ENCODE results near the gene CFAP45. TPM values are rescaled to one million over a fixed set of nuclear protein-coding genes. Genes with fewer than 3 reads are reported as not detected.

CFAP45 gene
- total and polyA plus RNA-seq, 2 of the 8 experiments (the other 6 are each of a cell fraction or from before 2014, with no cell fraction given) = 0.05 TPM; not detected in 1

DNA sequence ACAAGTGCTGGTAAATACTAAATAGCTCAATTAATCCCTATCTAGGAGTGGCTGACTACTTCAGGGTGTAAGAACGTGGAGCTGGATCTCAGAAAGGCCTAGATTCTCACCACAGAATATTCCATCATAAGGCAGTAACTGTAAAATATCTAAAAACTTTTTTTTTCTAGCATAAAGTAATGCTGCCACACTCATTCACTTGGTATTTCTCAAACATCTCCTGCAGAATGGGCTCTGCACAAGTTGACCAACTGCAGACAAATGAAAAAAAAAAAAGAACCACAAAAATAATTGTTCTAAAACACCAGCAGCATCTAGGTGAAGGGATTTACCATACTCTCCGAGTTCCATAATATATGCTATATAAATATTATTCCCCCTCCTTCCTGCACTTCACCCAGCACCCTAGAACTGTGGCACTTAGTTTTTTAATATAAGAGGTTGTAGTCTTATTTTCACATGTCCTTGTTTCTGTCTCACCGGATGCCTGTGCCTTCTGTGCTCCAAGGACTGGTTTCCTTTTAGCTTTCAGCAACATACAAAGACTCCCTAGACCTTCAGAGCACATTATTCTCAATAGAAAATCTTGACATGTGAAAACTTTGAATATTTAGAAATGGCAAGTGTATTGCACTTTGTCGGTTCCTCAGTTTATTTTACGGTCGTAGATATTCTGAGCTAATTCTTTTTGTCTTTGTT, 46.4 kb downstream of the CFAP45 start:
- Histone ChIP-seq H3K36me3 (ENCODE audit: control insufficient read depth in 2 of 4, insufficient read depth in 4 of 4, low read length in 3 of 4) (no peaks in the 10 kb centered on the region), H3K9me3 (ENCODE audit: insufficient read depth in 2 of 2, low read depth in 1 of 2, low read length in 1 of 2) (no peaks in the 10 kb centered on the region; a peak in 1 of 4 replicates), H3K56ac (replicated peaks; ENCODE audit: insufficient read length, low read depth, low read length) (no peak overlapping the region), H4K20me1 (replicated peaks in 1 of 2; ENCODE audit: control insufficient read depth in 1 of 2, insufficient read depth in 2 of 2, low read length in 2 of 2) (no peaks in the 10 kb centered on the region), H3K4ac (replicated peaks; ENCODE audit: insufficient read length, low read depth, low read length) (no peak overlapping the region), H3K18ac (ENCODE audit: extremely low read depth, low read length) (no peak overlapping the region), H3K79me2 (ENCODE audit: control insufficient read depth in 1 of 2, insufficient read depth in 2 of 2, low read length in 2 of 2) (no peaks in the 10 kb centered on the region), H2BK15ac (ENCODE audit: low read length) (no peak overlapping the region), H3K14ac (ENCODE audit: insufficient read length) (no peak overlapping the region), H2AFZ (ENCODE audit: low read length) (no peak overlapping the region), H3K4me1 (replicated peaks in 1 of 4; ENCODE audit: control insufficient read depth in 3 of 4, insufficient read depth in 4 of 4, low read length in 3 of 4) (no peaks in the 10 kb centered on the region), H4K8ac (ENCODE audit: extremely low read depth, insufficient read depth, low read length) (no peak overlapping the region), H3K23ac (ENCODE audit: insufficient read length) (no peak overlapping the region), H3K23me2 (ENCODE audit: low read depth, low read length) (peaks cover 10% of the 10 kb centered on the region; the same call in 1 of the 2 replicates), H3K9ac (replicated peaks in 1 of 4; ENCODE audit: extremely low read depth in 1 of 4, low read depth in 3 of 4, low read length in 3 of 4) (no peak overlapping the region), H2BK120ac (replicated peaks; ENCODE audit: low read depth, low read length) (no peak overlapping the region), H3K27me3 (replicated peaks in 1 of 4; ENCODE audit: control insufficient read depth in 3 of 4, extremely low read depth in 1 of 4, insufficient read depth in 3 of 4, low read length in 3 of 4) (peaks cover 7 to 33% (median 24%) of the 10 kb centered on the region in 4 experiments), H2BK12ac (ENCODE audit: low read depth, low read length) (no peak overlapping the region), H4K91ac (replicated peaks; ENCODE audit: insufficient read length, low read length) (no peak overlapping the region), H2BK5ac (ENCODE audit: low read depth, low read length) (no peak overlapping the region), H3K79me1 (ENCODE audit: low read depth, low read length) (no peaks in the 10 kb centered on the region), H3K4me2 (ENCODE audit: insufficient read depth in 1 of 2, low read depth in 2 of 2, low read length in 2 of 2) (peak overlapping the region; percentile 59 to 90), H2BK20ac (ENCODE audit: low read length) (no peak overlapping the region), H3K27ac (ENCODE audit: low read depth, low read length) (no peak overlapping the region), H2AK5ac (ENCODE audit: low read depth, low read length) (no peak overlapping the region), H4K5ac (ENCODE audit: insufficient read length, low read depth, low read length) (no peak overlapping the region), H3K4me3 (ENCODE audit: extremely low read depth in 1 of 4, insufficient read depth in 2 of 4, low read depth in 3 of 4, low read length in 4 of 4) (peak overlapping the region; percentile 38 to 84 (median 53); a peak in 7 of 8 replicates)
- POLR2A ChIA-PET (ENCODE audit: partially characterized antibody) = interaction anchor here (0.7 kb wide), 1 partner anchor 28 kb away, joined by 3 read pairs; no protein-coding TSS in a partner anchor
- DNase-seq (ENCODE audit: low read depth in 1 of 2, low spot score in 2 of 2) (no peak), FAIRE-seq (no peak)
- no peak for TF ChIP-seq BCL11A (IDR thresholded peaks at IDR 0.05; ENCODE audit: low read depth in 2 of 2, low read length in 2 of 2)
- TF ChIP-seq CEBPB (IDR thresholded peaks at IDR 0.05; ENCODE audit: low read depth, low read length) = no peak
- no peak for TF ChIP-seq GTF2F1 (IDR thresholded peaks at IDR 0.05; ENCODE audit: borderline replicate concordance, low read depth, low read length)
- TF ChIP-seq CBX5 (IDR thresholded peaks at IDR 0.05; ENCODE audit: low read depth, low read length) = no peak
- WGBS, 2 experiments (ENCODE audit: extremely low coverage in 1 of 2, insufficient coverage in 1 of 2, insufficient read length in 1 of 2, insufficient replicate concordance in 2 of 2, low coverage in 1 of 2, low lambda C conversion rate in 2 of 2, missing lambda C conversion rate in 1 of 2) = 40% methylated on average over 6 of the region's 6 CpGs; no CpG with 5 or more reads in 1 of the 2 experiments
- CTCF ChIA-PET (ENCODE audit: partially characterized antibody) = interaction anchor here (0.6 to 8.4 kb wide), 11 partner anchors 12 to 153 kb away, joined by 3 to 107 read pairs (median 4); partner anchors contain the start of gene SLAMF8

Data from H1 (cell line).